HEK293T (cell line): ENCODE measurements around the gene ZBTB20.

ENCODE experiments used
- CTCF ChIA-PET: fragments of 350-600 bp; formaldehyde crosslinking; extraction: SDS; loops from one replicate; lab custom pipeline; 2021; ENCODE audit warnings: antibody characterized with exemption, inconsistent platforms; lab: Yijun Ruan, JAX
- POLR2A ChIA-PET: fragments of 350-600 bp; formaldehyde crosslinking; extraction: SDS; loops from one replicate; lab custom pipeline; 2020; ENCODE audit warnings: antibody characterized with exemption, inconsistent platforms; lab: Yijun Ruan, JAX
- DNase-seq: peaks from one replicate; pipeline ENCODE4 v3.0.0; 2012; ENCODE audit warnings: mixed read lengths; ENCODE audit errors: extremely low spot score
- ARNT ChIP-seq: fragments of 450-650 bp; IDR thresholded peaks from 2 replicates; pipeline ENCODE4 v1.6.1; 2017; ENCODE audit warnings: mild to moderate bottlenecking
- BHLHE40 ChIP-seq: fragments of 450-650 bp; IDR thresholded peaks from 2 replicates; pipeline ENCODE4 v1.6.1; 2016; ENCODE audit warnings: mild to moderate bottlenecking, moderate library complexity, borderline replicate concordance
- CTBP1 ChIP-seq: fragments of 450-650 bp; IDR thresholded peaks from 2 replicates; pipeline ENCODE4 v1.6.1; 2016; ENCODE audit warnings: borderline replicate concordance
- ELF4 ChIP-seq: fragments of 450-650 bp; IDR thresholded peaks from 2 replicates; pipeline ENCODE4 v1.6.1; 2017; ENCODE audit warnings: antibody characterized with exemption
- FOXA1 ChIP-seq: fragments of 450-650 bp; IDR thresholded peaks from 2 replicates; pipeline ENCODE4 v1.6.1; 2016; ENCODE audit warnings: mild to moderate bottlenecking
- FOXK2 ChIP-seq: fragments of 450-650 bp; IDR thresholded peaks from 2 replicates; pipeline ENCODE4 v1.6.1; 2016; ENCODE audit warnings: mild to moderate bottlenecking
- FOXM1 ChIP-seq: fragments of 450-650 bp; IDR thresholded peaks from 2 replicates; pipeline ENCODE4 v1.6.1; 2017; ENCODE audit warnings: mild to moderate bottlenecking, borderline replicate concordance
- HDGF ChIP-seq: fragments of 450-650 bp; IDR thresholded peaks from 2 replicates; pipeline ENCODE4 v1.6.1; 2017; ENCODE audit warnings: antibody characterized with exemption, borderline replicate concordance
- L3MBTL2 ChIP-seq: fragments of 450-650 bp; conservative IDR thresholded peaks from 2 replicates; pipeline ENCODE4 v1.6.1; 2016; ENCODE audit warnings: mild to moderate bottlenecking
- LEF1 ChIP-seq: fragments of 450-650 bp; IDR thresholded peaks from 2 replicates; pipeline ENCODE4 v1.6.1; 2017; ENCODE audit warnings: mild to moderate bottlenecking, borderline replicate concordance
- NFRKB ChIP-seq: fragments of 450-650 bp; IDR thresholded peaks from 2 replicates; pipeline ENCODE4 v1.6.1; 2016; ENCODE audit warnings: mild to moderate bottlenecking, moderate library complexity
- SP1 ChIP-seq: fragments of 450-650 bp; IDR thresholded peaks from 2 replicates; pipeline ENCODE4 v1.6.1; 2017
- SUZ12 ChIP-seq: fragments of 450-650 bp; IDR thresholded peaks from 2 replicates; pipeline ENCODE4 v1.6.1; 2016; ENCODE audit warnings: mild to moderate bottlenecking
- TARDBP ChIP-seq: fragments of 450-650 bp; IDR thresholded peaks from 2 replicates; pipeline ENCODE4 v1.6.1; 2016
- ZNF384 ChIP-seq: fragments of 450-650 bp; IDR thresholded peaks from 2 replicates; pipeline ENCODE4 v1.6.1; 2016
- TF ChIP-seq, protein P1 (sequence below): fragments of 450-650 bp; IDR thresholded peaks from 2 replicates; pipeline ENCODE4 v1.6.1; 2016

The ZBTB20 gene

DNA sequence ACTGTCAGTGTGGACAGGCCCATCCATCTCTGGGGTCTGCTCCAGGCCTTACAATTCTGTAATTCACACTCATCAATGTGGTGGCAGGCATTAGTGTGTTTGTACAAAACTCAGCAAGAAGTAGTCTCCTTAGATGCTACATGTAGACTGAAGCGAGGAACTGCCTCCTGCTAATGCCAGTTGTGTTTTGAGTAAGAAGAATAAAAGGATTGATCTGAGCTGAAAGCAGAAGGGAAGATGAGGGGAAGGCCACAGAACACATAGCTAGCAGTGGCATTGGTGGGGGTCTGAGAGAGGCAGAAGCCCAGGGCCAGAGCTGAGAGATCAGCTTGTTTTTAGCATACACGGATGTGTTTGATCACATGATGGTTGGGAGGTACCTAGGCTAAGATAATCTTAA, 709.2 kb downstream of the ZBTB20 start:
- no peak for TF ChIP-seq ZNF384
- no peak for TF ChIP-seq SP1
- TF ChIP-seq L3MBTL2: no peak
- no peak for TF ChIP-seq FOXK2
- no peak for TF ChIP-seq FOXA1
- TF ChIP-seq ARNT: no peak
- TF ChIP-seq, protein P1, sequence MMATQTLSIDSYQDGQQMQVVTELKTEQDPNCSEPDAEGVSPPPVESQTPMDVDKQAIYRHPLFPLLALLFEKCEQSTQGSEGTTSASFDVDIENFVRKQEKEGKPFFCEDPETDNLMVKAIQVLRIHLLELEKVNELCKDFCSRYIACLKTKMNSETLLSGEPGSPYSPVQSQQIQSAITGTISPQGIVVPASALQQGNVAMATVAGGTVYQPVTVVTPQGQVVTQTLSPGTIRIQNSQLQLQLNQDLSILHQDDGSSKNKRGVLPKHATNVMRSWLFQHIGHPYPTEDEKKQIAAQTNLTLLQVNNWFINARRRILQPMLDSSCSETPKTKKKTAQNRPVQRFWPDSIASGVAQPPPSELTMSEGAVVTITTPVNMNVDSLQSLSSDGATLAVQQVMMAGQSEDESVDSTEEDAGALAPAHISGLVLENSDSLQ: no peak
- TF ChIP-seq TARDBP: no peak
- no peak for TF ChIP-seq CTBP1
- TF ChIP-seq FOXM1: no peak
- TF ChIP-seq HDGF: no peak
- no peak for TF ChIP-seq BHLHE40
- no peak for TF ChIP-seq ELF4
- no peak for TF ChIP-seq NFRKB
- TF ChIP-seq LEF1: no peak
- TF ChIP-seq SUZ12: no peak
- POLR2A ChIA-PET: no interaction called here
- CTCF ChIA-PET: no interaction called here
- DNase-seq: no peak

- ChIA-PET POLR2A (no interaction called here), CTCF (no interaction called here)
- no peak for DNase-seq
- TF ChIP-seq SP1: no peak
- no peak for TF ChIP-seq ELF4
- no peak for TF ChIP-seq LEF1
- TF ChIP-seq ZNF384: no peak
- TF ChIP-seq SUZ12: no peak
- TF ChIP-seq TARDBP: no peak
- TF ChIP-seq FOXM1: no peak
- no peak for TF ChIP-seq FOXA1
- TF ChIP-seq, protein P1: no peak
- no peak for TF ChIP-seq CTBP1
- TF ChIP-seq ARNT: no peak
- TF ChIP-seq L3MBTL2: no peak
- no peak for TF ChIP-seq HDGF
- TF ChIP-seq NFRKB: no peak
- TF ChIP-seq FOXK2: no peak
- no peak for TF ChIP-seq BHLHE40
These were observed 710.9 kb downstream of the ZBTB20 start for GRCh38 chr3:114436182-114436581.

- POLR2A ChIA-PET: no interaction called here
- CTCF ChIA-PET: no interaction called here
- no peak for DNase-seq
- TF ChIP-seq ARNT (no peak), ELF4 (no peak), BHLHE40 (no peak), NFRKB (no peak), HDGF (no peak), SUZ12 (no peak), LEF1 (no peak), ZNF384 (no peak), FOXM1 (no peak), FOXK2 (no peak)
- TF ChIP-seq, protein P1: no peak
These were observed 711.5 kb downstream of the ZBTB20 start for GRCh38 chr3:114435386-114436115.

DNA sequence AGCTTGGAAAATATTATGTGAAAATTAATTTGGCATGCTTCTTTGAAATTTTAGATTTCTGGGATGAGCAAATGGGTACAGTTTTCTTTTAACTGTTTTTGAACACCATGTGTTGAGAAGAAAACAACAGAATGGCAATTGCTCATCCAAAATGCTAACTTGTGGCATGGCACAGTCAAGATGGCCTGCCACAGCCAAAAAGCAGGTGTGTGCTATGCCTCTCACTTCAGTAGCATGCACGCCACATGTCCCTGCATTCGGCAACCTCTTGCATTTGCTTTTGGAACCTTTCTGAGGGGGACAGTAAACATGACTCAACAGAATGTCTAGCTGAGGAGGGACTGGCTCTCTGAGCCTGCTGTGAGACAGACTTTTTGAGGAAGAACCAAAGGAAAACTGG, 714.8 kb downstream of the ZBTB20 start:
- TF ChIP-seq FOXK2 (no peak), ZNF384 (no peak), BHLHE40 (no peak)
- POLR2A ChIA-PET: no interaction called here
- DNase-seq: no peak
- CTCF ChIA-PET: interaction anchor here (0.8 kb wide), 1 partner anchor 13 kb away, joined by 3 read pairs; no protein-coding TSS in a partner anchor

DNA sequence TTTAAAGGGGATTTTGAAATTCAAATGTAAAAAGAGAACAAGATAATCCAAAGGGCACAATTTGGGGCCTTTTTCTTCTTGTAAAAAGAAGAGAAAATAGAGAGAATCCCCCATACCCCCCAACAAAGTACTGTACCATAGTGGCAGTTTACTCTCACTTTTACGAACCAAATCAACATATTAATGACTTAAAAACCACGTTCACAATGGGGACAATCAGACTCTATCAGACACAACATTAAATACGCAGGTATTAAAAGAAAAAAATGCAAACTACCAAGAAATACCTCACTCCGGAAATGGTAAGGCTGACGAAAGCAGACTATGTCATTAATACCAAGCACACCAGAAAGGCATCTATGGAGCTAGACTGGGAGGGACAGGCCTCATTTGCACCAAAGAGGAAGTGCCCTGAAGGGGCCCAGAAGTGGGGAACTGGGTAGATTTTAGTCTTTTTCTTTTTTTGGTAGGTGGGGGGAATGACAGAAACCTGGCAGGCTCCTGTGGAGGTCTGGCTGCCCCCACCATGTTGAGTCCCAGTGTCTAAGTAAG, 719.0 kb downstream of the ZBTB20 start:
- ChIA-PET CTCF (no interaction called here), POLR2A (no interaction called here)
- no peak for DNase-seq
- TF ChIP-seq BHLHE40 (no peak), L3MBTL2 (no peak), SUZ12 (no peak)

GRCh38 chr3:114427285-114428043, 719.6 kb downstream of the ZBTB20 start:
- CTCF ChIA-PET: no interaction called here

More at GRCh38 chr3:114427285-114428043, 719.6 kb downstream of the ZBTB20 start:
- no peak for DNase-seq
- POLR2A ChIA-PET: no interaction called here
- TF ChIP-seq FOXA1 (no peak), SP1 (no peak), NFRKB (no peak), L3MBTL2 (no peak)
- TF ChIP-seq, protein P1: no peak
